ENCODE data around the gene KANSL1.

KANSL1 gene

GRCh38 chr17:45995627-45996270, 197.5 kb downstream of the KANSL1 start:
- no peak for DNase-seq

- DNase-seq, result no peak
Measured at GRCh38 chr17:45994987-45995386, 198.2 kb downstream of the KANSL1 start.

- DNase-seq, result no peak
Measured at GRCh38 chr17:45993962-45994627, 199.1 kb downstream of the KANSL1 start.

- DNase-seq, result no peak
Measured at GRCh38 chr17:45992904-45993303, 200.3 kb downstream of the KANSL1 start.

- no peak for DNase-seq
Measured at GRCh38 chr17:45992175-45992574, 201.1 kb downstream of the KANSL1 start.

- DNase-seq, result no peak
Measured at GRCh38 chr17:45991341-45991740, 201.9 kb downstream of the KANSL1 start.

- DNase-seq, result no peak
Measured at GRCh38 chr17:45990886-45991285, 202.3 kb downstream of the KANSL1 start.

GRCh38 chr17:45989759-45990158, 203.5 kb downstream of the KANSL1 start:
- DNase-seq, result no peak

- no peak for DNase-seq
Measured at GRCh38 chr17:45987706-45988105, 205.5 kb downstream of the KANSL1 start.

- no peak for DNase-seq
Measured at GRCh38 chr17:45986056-45986455, 207.2 kb downstream of the KANSL1 start.

- DNase-seq, result no peak
Measured at GRCh38 chr17:45985447-45985846, 207.8 kb downstream of the KANSL1 start.

- no peak for DNase-seq
Measured at GRCh38 chr17:45984368-45984767, 208.9 kb downstream of the KANSL1 start.

- DNase-seq, result no peak
Measured at GRCh38 chr17:45983614-45984310, 209.5 kb downstream of the KANSL1 start.

- no peak for DNase-seq
Measured at GRCh38 chr17:45982791-45983613, 210.2 kb downstream of the KANSL1 start.

- no peak for DNase-seq
Measured at GRCh38 chr17:45981306-45981705, 211.9 kb downstream of the KANSL1 start.

GRCh38 chr17:45980855-45981254, 212.4 kb downstream of the KANSL1 start:
- no peak for DNase-seq

Data from activated gamma-delta T cell (primary cell).